H1 (cell line): ENCODE data around the gene PPFIBP2. TPM values are rescaled to one million over a fixed set of nuclear protein-coding genes. Genes with fewer than 3 reads are reported as not detected.

Experiments
- CTCF ChIA-PET: fragments of 300-600 bp; sonication (Branson Sonifier 250); formaldehyde crosslinking; loops from one replicate; lab custom pipeline; 2021; ENCODE audit not compliant: partially characterized antibody; lab: Charles Lee
- POLR2A ChIA-PET: fragments of 300-600 bp; sonication (Branson Sonifier 250); formaldehyde crosslinking; loops from one replicate; lab custom pipeline; 2021; ENCODE audit warnings: inconsistent platforms; ENCODE audit not compliant: partially characterized antibody; lab: Charles Lee
- DNase-seq, 2 experiments: peaks; one replicate each; pipeline versions ENCODE4 v3.0.0 to v3.0.0-alpha.2; 2010 to 2022; ENCODE audit warnings: low spot score in 2 of 2, low read depth in 1 of 2, mixed read lengths in 1 of 2
- FAIRE-seq: peaks from 2 replicates; lab custom pipeline; 2011; peaks lifted over from hg19 to GRCh38; lab: Jason Lieb, UNC
- H2AFZ ChIP-seq: 2 replicates; pipeline ENCODE4 v1.8.1; 2012; ENCODE audit warnings: low read length, inconsistent platforms
- H2AK5ac ChIP-seq: 2 replicates; pipeline ENCODE4 v1.6.1; 2013; ENCODE audit warnings: low read depth, low read length
- H2BK120ac ChIP-seq: replicated peaks from 2 replicates; pipeline ENCODE3; 2013; ENCODE audit warnings: low read depth, low read length, inconsistent platforms
- H2BK12ac ChIP-seq: 2 replicates; pipeline ENCODE4 v1.6.1; 2013; ENCODE audit warnings: low read depth, low read length
- H2BK15ac ChIP-seq: 2 replicates; pipeline ENCODE4 v1.6.1; 2013; ENCODE audit warnings: low read length
- H2BK20ac ChIP-seq: 2 replicates; pipeline ENCODE4 v1.6.1; 2013; ENCODE audit warnings: low read length
- H2BK5ac ChIP-seq: 2 replicates; pipeline ENCODE4 v1.6.1; 2013; ENCODE audit warnings: low read depth, low read length
- H3K14ac ChIP-seq: 2 replicates; pipeline ENCODE4 v1.6.1; 2013; ENCODE audit warnings: inconsistent platforms; ENCODE audit not compliant: insufficient read length
- H3K18ac ChIP-seq: 2 replicates; pipeline ENCODE4 v1.6.1; 2013; ENCODE audit warnings: low read length; ENCODE audit errors: extremely low read depth
- H3K23ac ChIP-seq: 2 replicates; pipeline ENCODE4 v1.6.1; 2013; ENCODE audit warnings: inconsistent platforms; ENCODE audit not compliant: insufficient read length
- H3K23me2 ChIP-seq: 2 replicates; pipeline ENCODE4 v1.6.1; 2013; ENCODE audit warnings: low read depth, low read length
- H3K27ac ChIP-seq: 2 replicates; pipeline ENCODE4 v1.6.1; 2011; ENCODE audit warnings: low read depth, low read length, inconsistent platforms
- H3K27me3 ChIP-seq, 4 experiments: replicated peaks in 1 of 4; 1 replicate in 1 of 4; 2 replicates in 3 of 4; pipeline versions ENCODE4 v1.6.1 to v1.8.1; 2011 to 2013; ENCODE audit warnings: low read length in 3 of 4, mild to moderate bottlenecking in 3 of 4, inconsistent platforms in 2 of 4, mixed read lengths in 2 of 4, moderate library complexity in 1 of 4; ENCODE audit not compliant: control insufficient read depth in 3 of 4, insufficient read depth in 3 of 4; ENCODE audit errors: extremely low read depth in 1 of 4
- H3K36me3 ChIP-seq, 4 experiments: 2 replicates each; pipeline versions ENCODE4 v1.6.1 to v1.8.1; 2011 to 2013; ENCODE audit warnings: mild to moderate bottlenecking in 4 of 4, low read length in 3 of 4, moderate library complexity in 2 of 4, control low read depth in 1 of 4, inconsistent platforms in 1 of 4; ENCODE audit not compliant: insufficient read depth in 4 of 4, control insufficient read depth in 2 of 4
- H3K4ac ChIP-seq: replicated peaks from 2 replicates; pipeline ENCODE3; 2013; ENCODE audit warnings: low read length, low read depth, mixed read lengths, inconsistent platforms; ENCODE audit not compliant: insufficient read length
- H3K4me1 ChIP-seq, 4 experiments: replicated peaks in 1 of 4; 1 replicate in 1 of 4; 2 replicates in 3 of 4; pipeline versions ENCODE4 v1.6.1 to v1.8.1; 2011 to 2013; ENCODE audit warnings: low read length in 3 of 4, inconsistent platforms in 2 of 4, mixed read lengths in 1 of 4; ENCODE audit not compliant: insufficient read depth in 4 of 4, control insufficient read depth in 3 of 4
- H3K4me2 ChIP-seq, 2 experiments: 2 replicates each; pipeline versions ENCODE4 v1.6.1 to v1.8.1; 2011 to 2013; ENCODE audit warnings: low read depth in 2 of 2, low read length in 2 of 2, control low read depth in 1 of 2, inconsistent platforms in 1 of 2, mild to moderate bottlenecking in 1 of 2; ENCODE audit not compliant: insufficient read depth in 1 of 2
- H3K4me3 ChIP-seq, 4 experiments: fragments of 200-600, 300-600 bp in 1 of 4; sonication (generic), shearing (Covaris generic), sonication (Bioruptor Twin) in 1 of 4; 2 replicates each; pipeline versions ENCODE4 v1.5.1 to v1.8.1; 2011 to 2016; ENCODE audit warnings: low read length in 4 of 4, low read depth in 3 of 4, control low read depth in 2 of 4, inconsistent platforms in 2 of 4, mild to moderate bottlenecking in 2 of 4, mixed read lengths in 1 of 4, moderate library complexity in 1 of 4; ENCODE audit not compliant: insufficient read depth in 2 of 4; ENCODE audit errors: extremely low read depth in 1 of 4
- H3K56ac ChIP-seq: replicated peaks from 2 replicates; pipeline ENCODE3; 2013; ENCODE audit warnings: low read depth, mild to moderate bottlenecking, mixed read lengths, low read length, inconsistent platforms; ENCODE audit not compliant: insufficient read length
- H3K79me1 ChIP-seq: 2 replicates; pipeline ENCODE4 v1.6.1; 2013; ENCODE audit warnings: low read depth, low read length, control low read depth
- H3K79me2 ChIP-seq, 2 experiments: 2 replicates each; pipeline versions ENCODE4 v1.6.1 to v1.8.1; 2012 to 2013; ENCODE audit warnings: low read length in 2 of 2, mild to moderate bottlenecking in 2 of 2, inconsistent platforms in 1 of 2; ENCODE audit not compliant: insufficient read depth in 2 of 2, control insufficient read depth in 1 of 2
- H3K9ac ChIP-seq, 4 experiments: replicated peaks in 1 of 4; 1 replicate in 1 of 4; 2 replicates in 3 of 4; pipeline versions ENCODE4 v1.6.1 to v1.8.1; 2011 to 2013; ENCODE audit warnings: low read depth in 3 of 4, low read length in 3 of 4, control low read depth in 2 of 4, mild to moderate bottlenecking in 2 of 4, moderate library complexity in 2 of 4, inconsistent platforms in 1 of 4; ENCODE audit errors: extremely low read depth in 1 of 4
- H3K9me3 ChIP-seq, 2 experiments: 2 replicates each; pipeline versions ENCODE4 v1.6.1 to v1.8.1; 2012 to 2013; ENCODE audit warnings: mild to moderate bottlenecking in 2 of 2, moderate library complexity in 2 of 2, control low read depth in 1 of 2, inconsistent platforms in 1 of 2, low read depth in 1 of 2, low read length in 1 of 2, mixed read lengths in 1 of 2; ENCODE audit not compliant: insufficient read depth in 2 of 2
- H4K20me1 ChIP-seq, 2 experiments: replicated peaks in 1 of 2; 2 replicates each; pipeline versions ENCODE3 to v1.8.1; 2011 to 2013; ENCODE audit warnings: inconsistent platforms in 2 of 2, low read length in 2 of 2, mild to moderate bottlenecking in 1 of 2; ENCODE audit not compliant: insufficient read depth in 2 of 2, control insufficient read depth in 1 of 2
- H4K5ac ChIP-seq: 2 replicates; pipeline ENCODE4 v1.6.1; 2013; ENCODE audit warnings: low read length, low read depth, mixed read lengths, inconsistent platforms; ENCODE audit not compliant: insufficient read length
- H4K8ac ChIP-seq: 2 replicates; pipeline ENCODE4 v1.8.0; 2013; ENCODE audit warnings: mild to moderate bottlenecking, moderate library complexity, low read length, inconsistent platforms; ENCODE audit not compliant: insufficient read depth; ENCODE audit errors: extremely low read depth
- H4K91ac ChIP-seq: replicated peaks from 2 replicates; pipeline ENCODE3; 2013; ENCODE audit warnings: low read length, mixed read lengths, inconsistent platforms; ENCODE audit not compliant: insufficient read length
- BCL11A ChIP-seq, 2 experiments: IDR thresholded peaks; one replicate each; pipeline ENCODE4 v1.6.1; 2011; ENCODE audit warnings: low read depth in 2 of 2, low read length in 2 of 2, mild to moderate bottlenecking in 2 of 2
- CTBP2 ChIP-seq: IDR thresholded peaks from 2 replicates; pipeline ENCODE4 v1.7.0; 2011; ENCODE audit warnings: borderline replicate concordance, mild to moderate bottlenecking, moderate library complexity, mixed read lengths, low read length; ENCODE audit not compliant: insufficient read depth, insufficient read length
- GABPA ChIP-seq: IDR thresholded peaks from 2 replicates; pipeline ENCODE4 v1.6.1; 2011; ENCODE audit warnings: mild to moderate bottlenecking, low read length, moderate library complexity, borderline replicate concordance; ENCODE audit not compliant: insufficient read depth
- JUN ChIP-seq: IDR thresholded peaks from 2 replicates; pipeline ENCODE4 v1.6.1; 2011; ENCODE audit warnings: low read depth, mild to moderate bottlenecking, improper control_type of control experiment, low read length
- KDM1A ChIP-seq: fragments of 200-600, 300-600 bp; sonication (generic); IDR thresholded peaks from 2 replicates; pipeline ENCODE4 v1.7.1; 2016; ENCODE audit warnings: mild to moderate bottlenecking, low read length, borderline replicate concordance
- POLR2AphosphoS5 ChIP-seq: IDR thresholded peaks from 2 replicates; pipeline ENCODE4 v1.6.1; 2011; ENCODE audit warnings: low read depth, low read length
- RBBP5 ChIP-seq: IDR thresholded peaks from 2 replicates; pipeline ENCODE4 v1.7.1; 2012; ENCODE audit warnings: low read depth, mild to moderate bottlenecking, inconsistent platforms, low read length, moderate library complexity, borderline replicate concordance
- RFX5 ChIP-seq: IDR thresholded peaks from 2 replicates; pipeline ENCODE4 v1.6.1; 2011; ENCODE audit warnings: low read depth, low read length, improper control_type of control experiment, borderline replicate concordance
- RXRA ChIP-seq: IDR thresholded peaks from 2 replicates; pipeline ENCODE4 v1.6.1; 2011; ENCODE audit warnings: low read depth, mild to moderate bottlenecking, low read length, moderate library complexity; ENCODE audit not compliant: insufficient read depth
- SAP30 ChIP-seq: fragments of 300-600 bp; sonication (generic); IDR thresholded peaks from 2 replicates; pipeline ENCODE4 v1.7.1; 2012; ENCODE audit warnings: low read length, moderate library complexity, mild to moderate bottlenecking, inconsistent platforms; ENCODE audit not compliant: insufficient read depth, insufficient replicate concordance
- SIRT6 ChIP-seq: IDR thresholded peaks from one replicate; pipeline ENCODE4 v1.7.1; 2012; ENCODE audit warnings: low read length, inconsistent platforms
- SP4 ChIP-seq: IDR thresholded peaks from 2 replicates; pipeline ENCODE4 v1.6.1; 2012; ENCODE audit warnings: low read length, inconsistent platforms
- TAF7 ChIP-seq: optimal IDR thresholded peaks from 2 replicates; pipeline ENCODE3; 2011; ENCODE audit warnings: low read depth, mild to moderate bottlenecking, inconsistent platforms, low read length, moderate library complexity, borderline replicate concordance
- TCF12 ChIP-seq: IDR thresholded peaks from 2 replicates; pipeline ENCODE4 v1.6.1; 2011; ENCODE audit warnings: low read depth, mild to moderate bottlenecking, low read length
- TEAD4 ChIP-seq: IDR thresholded peaks from 2 replicates; pipeline ENCODE4 v1.6.1; 2012; ENCODE audit warnings: low read depth, low read length, inconsistent platforms, mixed read lengths
- WGBS, 2 experiments: shearing (Covaris generic) in 1 of 2; methylation state at CpG; one replicate each; pipeline versions ENCODE4 v1.1.6 to v1.1.7; 2013 to 2015; ENCODE audit warnings: low lambda C conversion rate in 2 of 2, mixed read lengths in 2 of 2, inconsistent platforms in 1 of 2, low coverage in 1 of 2, missing lambda C conversion rate in 1 of 2; ENCODE audit not compliant: insufficient replicate concordance in 2 of 2, insufficient coverage in 1 of 2, insufficient read length in 1 of 2; ENCODE audit errors: extremely low coverage in 1 of 2, missing lambda C conversion rate in 1 of 2; 5-methylcytosine and 5-hydroxymethylcytosine counted together
- polyA plus RNA-seq, 7 experiments: library from polyadenylated mRNA; depleted of rRNA in 3 of 7; stranded (reverse) in 5 of 7; unstranded in 2 of 7; fragments of >200 nt in 5 of 7; fragments of 200-250 nt in 2 of 7; gene quantifications; 1 replicate in 5 of 7; 2 replicates in 1 of 7; 4 replicates in 1 of 7; pipeline versions ENCODE4 v1.2.1 to v1.2.3, GENCODE V29; 2011 to 2013; ENCODE audit warnings: missing spikeins in 2 of 7, mixed read lengths in 2 of 7
- total RNA-seq: library from RNA; stranded (reverse); fragmentation: NEBNext Ultra II Directional; extraction: Animal tissue kit (Norgen Biotek cat#: 25700); gene quantifications from 2 replicates; pipeline ENCODE4 v1.2.1, GENCODE V29; 2021

The PPFIBP2 gene
- total and polyA plus RNA-seq, 2 of the 8 experiments (the other 6 are each of a cell fraction or from before 2014, with no cell fraction given), result 5.5 to 9.8 TPM

GRCh38 chr11:7611411-7611810 is 97.6 kb downstream of the PPFIBP2 start:
- H2BK20ac ChIP-seq, result no peak overlapping the region
- no peak overlapping the region for H2BK5ac ChIP-seq
- ChIA-PET POLR2A (no interaction called here), CTCF (interaction anchor here (0.7 to 2.2 kb wide), 6 partner anchors 11 to 83 kb away, joined by 3 to 6 read pairs (median 4); no protein-coding TSS in a partner anchor)
- H3K4me3 ChIP-seq, result no peak overlapping the region
- no peak overlapping the region for H2AK5ac ChIP-seq
- H3K27ac ChIP-seq, result no peak overlapping the region
- FAIRE-seq (no peak), DNase-seq (no peak)
- H2BK120ac ChIP-seq, result no peak overlapping the region
- H3K79me2 ChIP-seq, result no peaks in the 10 kb centered on the region
- H3K4me1 ChIP-seq, result peaks cover 0 to 3% (median 2%) of the 10 kb centered on the region in 4 experiments; a peak in 4 of 7 replicates
- H4K20me1 ChIP-seq, result no peaks in the 10 kb centered on the region
- H2BK12ac ChIP-seq, result no peak overlapping the region
- no peak overlapping the region for H3K23ac ChIP-seq
- H3K36me3 ChIP-seq, result no peaks in the 10 kb centered on the region; a peak in 1 of 8 replicates
- no peaks in the 10 kb centered on the region for H3K27me3 ChIP-seq
- H3K18ac ChIP-seq, result no peak overlapping the region
- no peak overlapping the region for H3K56ac ChIP-seq
- H3K79me1 ChIP-seq, result no peaks in the 10 kb centered on the region
- H3K23me2 ChIP-seq, result no peaks in the 10 kb centered on the region; the same call in 1 of the 2 replicates
- H2BK15ac ChIP-seq, result no peak overlapping the region
- H3K9me3 ChIP-seq, result no peaks in the 10 kb centered on the region
- H3K9ac ChIP-seq, result no peak overlapping the region
- H2AFZ ChIP-seq, result no peak overlapping the region
- no peak overlapping the region for H3K4ac ChIP-seq
- no peak overlapping the region for H3K4me2 ChIP-seq
- WGBS, 2 experiments, result 87% methylated on average over 1 of the region's 1 CpG; no CpG with 5 or more reads in 1 of the 2 experiments
- no peak overlapping the region for H4K8ac ChIP-seq
- no peak overlapping the region for H3K14ac ChIP-seq
- no peak overlapping the region for H4K5ac ChIP-seq
- H4K91ac ChIP-seq, result no peak overlapping the region
- TF ChIP-seq JUN (no peak), SAP30 (no peak), SP4 (no peak), KDM1A (no peak), POLR2AphosphoS5 (no peak), TCF12 (no peak), BCL11A (IDR thresholded peaks at IDR 0.05; ENCODE audit: low read depth in 2 of 2, low read length in 2 of 2) (no peak), TAF7 (no peak), TEAD4 (no peak), RFX5 (no peak), SIRT6 (no peak), RXRA (no peak), CTBP2 (no peak), RBBP5 (no peak), GABPA (no peak)
